Measurements from ENCODE around the gene MED25.

Gene MED25

GRCh38 chr19:49873834-49874233 is 55.7 kb downstream of the MED25 start:
- no peak for DNase-seq (ENCODE audit: low read depth in 2 of 2)

GRCh38 chr19:49874503-49875157 is 56.5 kb downstream of the MED25 start:
- DNase-seq (ENCODE audit: low read depth in 2 of 2) = no peak

- DNase-seq (ENCODE audit: low read depth in 2 of 2) = no peak
These were observed 57.1 kb downstream of the MED25 start for GRCh38 chr19:49875177-49875576.

- DNase-seq (ENCODE audit: low read depth in 2 of 2) = peak in 1 of 2 donors; percentile 39
These were observed 57.9 kb downstream of the MED25 start for GRCh38 chr19:49875857-49876421.

GRCh38 chr19:49876422-49877019 is 58.4 kb downstream of the MED25 start:
- DNase-seq (ENCODE audit: low read depth in 2 of 2) = peak; percentile 95 to 96

GRCh38 chr19:49877020-49877878 is 59.2 kb downstream of the MED25 start, which contains the start of the genes AKT1S1 and TBC1D17:
Gene AKT1S1, minus strand, starts transcription at chr19:49877355. Its CDS starts 4,060 bp downstream, at chr19:49873295.
Gene TBC1D17, plus strand, starts transcription at chr19:49877702. Its CDS starts 22 bp downstream, at chr19:49877724.
- peak; percentile 94 to 97 for DNase-seq (ENCODE audit: low read depth in 2 of 2)

- peak; percentile 98 for DNase-seq (ENCODE audit: low read depth in 2 of 2)
These were observed 60.0 kb downstream of the MED25 start for GRCh38 chr19:49877879-49878743.

GRCh38 chr19:49878744-49879070 is 60.6 kb downstream of the MED25 start:
- no peak for DNase-seq (ENCODE audit: low read depth in 2 of 2)

- no peak for DNase-seq (ENCODE audit: low read depth in 2 of 2)
These were observed 61.3 kb downstream of the MED25 start for GRCh38 chr19:49879243-49879963.

GRCh38 chr19:49880162-49880869 is 62.2 kb downstream of the MED25 start:
- DNase-seq (ENCODE audit: low read depth in 2 of 2) = no peak

- DNase-seq (ENCODE audit: low read depth in 2 of 2) = no peak
These were observed 63.1 kb downstream of the MED25 start for GRCh38 chr19:49881186-49881585.

- DNase-seq (ENCODE audit: low read depth in 2 of 2) = no peak
These were observed 63.7 kb downstream of the MED25 start for GRCh38 chr19:49881672-49882394.

- no peak for DNase-seq (ENCODE audit: low read depth in 2 of 2)
These were observed 64.6 kb downstream of the MED25 start for GRCh38 chr19:49882643-49883042.

GRCh38 chr19:49883094-49883493 is 65.0 kb downstream of the MED25 start:
- DNase-seq (ENCODE audit: low read depth in 2 of 2) = no peak

- DNase-seq (ENCODE audit: low read depth in 2 of 2) = no peak
These were observed 66.0 kb downstream of the MED25 start for GRCh38 chr19:49884109-49884508.

GRCh38 chr19:49884760-49885159 is 66.7 kb downstream of the MED25 start:
- no peak for DNase-seq (ENCODE audit: low read depth in 2 of 2)
